Measurements from ENCODE around the gene RAB10.

DNA sequence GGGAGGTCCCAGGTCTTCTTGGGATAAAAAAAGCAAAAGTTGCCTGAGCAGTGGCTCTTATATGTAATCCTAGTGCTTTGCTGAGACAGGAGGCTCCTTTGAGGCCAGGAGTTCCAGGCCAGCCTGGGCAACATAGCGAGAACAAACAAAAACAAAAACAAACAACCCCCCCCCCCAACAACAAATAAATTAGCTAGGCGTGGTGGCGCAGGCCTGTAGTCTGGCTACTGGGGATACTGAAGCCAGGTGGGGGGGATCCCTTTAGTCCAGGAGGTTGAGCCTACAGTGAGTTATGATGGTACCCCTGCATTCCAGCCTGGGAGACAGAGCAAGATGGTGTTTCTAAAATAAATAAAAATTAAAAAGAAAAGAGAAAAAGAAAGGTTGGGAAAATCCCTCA, 144.4 kb downstream of the RAB10 start:
- TF ChIP-seq POLR2A (IDR thresholded peaks at IDR 0.05) (no peak), POLR2AphosphoS5 (IDR thresholded peaks at IDR 0.05) (no peak), EP300 (IDR thresholded peaks at IDR 0.05) (no peak)
- TF ChIP-seq, protein P1, sequence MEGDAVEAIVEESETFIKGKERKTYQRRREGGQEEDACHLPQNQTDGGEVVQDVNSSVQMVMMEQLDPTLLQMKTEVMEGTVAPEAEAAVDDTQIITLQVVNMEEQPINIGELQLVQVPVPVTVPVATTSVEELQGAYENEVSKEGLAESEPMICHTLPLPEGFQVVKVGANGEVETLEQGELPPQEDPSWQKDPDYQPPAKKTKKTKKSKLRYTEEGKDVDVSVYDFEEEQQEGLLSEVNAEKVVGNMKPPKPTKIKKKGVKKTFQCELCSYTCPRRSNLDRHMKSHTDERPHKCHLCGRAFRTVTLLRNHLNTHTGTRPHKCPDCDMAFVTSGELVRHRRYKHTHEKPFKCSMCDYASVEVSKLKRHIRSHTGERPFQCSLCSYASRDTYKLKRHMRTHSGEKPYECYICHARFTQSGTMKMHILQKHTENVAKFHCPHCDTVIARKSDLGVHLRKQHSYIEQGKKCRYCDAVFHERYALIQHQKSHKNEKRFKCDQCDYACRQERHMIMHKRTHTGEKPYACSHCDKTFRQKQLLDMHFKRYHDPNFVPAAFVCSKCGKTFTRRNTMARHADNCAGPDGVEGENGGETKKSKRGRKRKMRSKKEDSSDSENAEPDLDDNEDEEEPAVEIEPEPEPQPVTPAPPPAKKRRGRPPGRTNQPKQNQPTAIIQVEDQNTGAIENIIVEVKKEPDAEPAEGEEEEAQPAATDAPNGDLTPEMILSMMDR (IDR thresholded peaks at IDR 0.05), result no peak

Data from stomach (tissue), 4 donors.